Cardiac muscle cell (in vitro differentiated cells and primary cell): ENCODE data around the gene NEMP1. TPM values are rescaled to one million over a fixed set of nuclear protein-coding genes. Genes with fewer than 3 reads are reported as not detected.

Experiments
- DNase-seq, 2 donors: peaks; one replicate each; pipeline versions ENCODE4 v3.0.0 to v3.0.0-alpha.2; 2010 to 2017; ENCODE audit warnings: low read depth in 1 of 2, low spot score in 1 of 2
- H3K27ac ChIP-seq: fragments of 200-600 bp; sonication (generic); 2 replicates; pipeline ENCODE4 v1.5.1; 2016
- H3K27me3 ChIP-seq: fragments of 200-600 bp; sonication (generic); 2 replicates; pipeline ENCODE4 v1.6.0; 2016; ENCODE audit warnings: control low read depth
- H3K36me3 ChIP-seq: fragments of 200-600 bp; sonication (generic); 2 replicates; pipeline ENCODE4 v1.5.1; 2016; ENCODE audit warnings: control low read depth
- H3K4me1 ChIP-seq: fragments of 200-600 bp; sonication (generic); 2 replicates; pipeline ENCODE4 v1.8.1; 2017; ENCODE audit warnings: low read depth, mild to moderate bottlenecking, mixed run types
- H3K4me3 ChIP-seq: fragments of 200-600 bp; sonication (generic); 2 replicates; pipeline ENCODE4 v1.5.1; 2016; ENCODE audit warnings: mild to moderate bottlenecking
- H3K9me3 ChIP-seq: fragments of 200-600 bp; sonication (generic); 2 replicates; pipeline ENCODE4 v1.5.1; 2017; ENCODE audit warnings: low read depth, mild to moderate bottlenecking, control low read depth
- polyA plus RNA-seq: library from polyadenylated mRNA; unstranded; fragments of >200 nt; fragmentation: Nextera tagmentation; extraction: Ambion mirVana; gene quantifications from 2 replicates; pipeline ENCODE4 v1.2.1, GENCODE V29; 2016
- total RNA-seq: library from RNA; depleted of rRNA; stranded (reverse); fragments of >200 nt; gene quantifications from 2 replicates; pipeline ENCODE4 v1.2.3, GENCODE V29; 2016
- TF ChIP-seq, protein P1 (sequence below): IDR thresholded peaks from 2 replicates; pipeline ENCODE4 v1.5.1; 2012; ENCODE audit warnings: low read depth, mild to moderate bottlenecking, low read length

NEMP1 gene
- total and polyA plus RNA-seq, 2 experiments from 2014 or later = 5.8 to 8.8 TPM

DNA sequence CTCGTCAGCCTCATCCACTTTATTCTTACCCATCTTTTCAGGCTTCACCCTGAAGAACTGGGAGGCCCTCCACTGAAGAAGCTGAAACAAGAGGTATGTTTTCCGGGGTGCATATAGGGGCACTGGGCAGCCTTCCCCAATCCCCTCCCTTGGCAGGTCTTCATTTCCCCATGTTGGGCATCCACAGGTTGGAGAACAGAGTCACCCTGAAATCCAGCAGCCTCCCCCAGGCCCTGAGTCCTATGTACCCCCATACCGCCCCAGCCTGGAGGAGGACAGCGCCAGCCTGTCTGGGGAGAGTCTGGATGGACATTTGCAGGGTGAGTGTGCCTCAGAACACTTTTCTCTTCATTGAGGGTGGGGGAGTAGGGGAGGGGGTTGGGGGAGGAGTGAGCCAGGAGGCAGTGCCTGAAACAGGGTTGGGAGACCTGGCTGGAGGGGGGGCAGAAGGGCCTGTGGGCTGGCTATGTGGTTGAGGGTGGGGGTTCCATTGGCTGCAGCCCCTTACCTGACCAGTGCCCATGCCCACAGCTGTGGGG, 14.4 kb upstream of the NEMP1 start:
- Histone ChIP-seq H3K9me3 (no peaks in the 10 kb centered on the region), H3K4me3 (no peak overlapping the region), H3K27me3 (no peaks in the 10 kb centered on the region), H3K36me3 (peaks cover 15% of the 10 kb centered on the region), H3K4me1 (peaks cover 7% of the 10 kb centered on the region), H3K27ac (no peak overlapping the region)
- TF ChIP-seq, protein P1, sequence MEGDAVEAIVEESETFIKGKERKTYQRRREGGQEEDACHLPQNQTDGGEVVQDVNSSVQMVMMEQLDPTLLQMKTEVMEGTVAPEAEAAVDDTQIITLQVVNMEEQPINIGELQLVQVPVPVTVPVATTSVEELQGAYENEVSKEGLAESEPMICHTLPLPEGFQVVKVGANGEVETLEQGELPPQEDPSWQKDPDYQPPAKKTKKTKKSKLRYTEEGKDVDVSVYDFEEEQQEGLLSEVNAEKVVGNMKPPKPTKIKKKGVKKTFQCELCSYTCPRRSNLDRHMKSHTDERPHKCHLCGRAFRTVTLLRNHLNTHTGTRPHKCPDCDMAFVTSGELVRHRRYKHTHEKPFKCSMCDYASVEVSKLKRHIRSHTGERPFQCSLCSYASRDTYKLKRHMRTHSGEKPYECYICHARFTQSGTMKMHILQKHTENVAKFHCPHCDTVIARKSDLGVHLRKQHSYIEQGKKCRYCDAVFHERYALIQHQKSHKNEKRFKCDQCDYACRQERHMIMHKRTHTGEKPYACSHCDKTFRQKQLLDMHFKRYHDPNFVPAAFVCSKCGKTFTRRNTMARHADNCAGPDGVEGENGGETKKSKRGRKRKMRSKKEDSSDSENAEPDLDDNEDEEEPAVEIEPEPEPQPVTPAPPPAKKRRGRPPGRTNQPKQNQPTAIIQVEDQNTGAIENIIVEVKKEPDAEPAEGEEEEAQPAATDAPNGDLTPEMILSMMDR = no peak
- DNase-seq = no peak

DNA sequence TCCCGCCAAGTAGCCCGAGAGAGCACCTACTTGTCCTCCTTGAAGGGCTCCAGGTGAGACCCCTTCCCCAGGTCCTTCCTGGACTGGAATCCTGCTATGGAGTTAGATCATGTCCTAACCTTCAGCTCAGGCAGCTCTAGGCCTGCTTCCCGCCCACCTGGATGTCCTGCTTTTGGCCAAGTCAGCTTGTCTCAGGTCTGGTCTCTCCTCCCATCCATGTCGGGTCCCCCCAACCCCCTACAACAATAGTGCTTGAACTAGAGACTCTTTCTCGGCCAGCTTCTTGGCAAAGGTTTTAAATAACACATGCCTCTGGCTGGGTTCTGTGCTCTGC, 13.9 kb upstream of the NEMP1 start:
- TF ChIP-seq, protein P1 = no peak
- no peak overlapping the region for H3K27ac ChIP-seq
- DNase-seq = no peak
- H3K4me3 ChIP-seq = no peak overlapping the region
- peaks cover 7% of the 10 kb centered on the region for H3K4me1 ChIP-seq
- no peaks in the 10 kb centered on the region for H3K27me3 ChIP-seq
- no peaks in the 10 kb centered on the region for H3K9me3 ChIP-seq
- peaks cover 15% of the 10 kb centered on the region for H3K36me3 ChIP-seq

DNA sequence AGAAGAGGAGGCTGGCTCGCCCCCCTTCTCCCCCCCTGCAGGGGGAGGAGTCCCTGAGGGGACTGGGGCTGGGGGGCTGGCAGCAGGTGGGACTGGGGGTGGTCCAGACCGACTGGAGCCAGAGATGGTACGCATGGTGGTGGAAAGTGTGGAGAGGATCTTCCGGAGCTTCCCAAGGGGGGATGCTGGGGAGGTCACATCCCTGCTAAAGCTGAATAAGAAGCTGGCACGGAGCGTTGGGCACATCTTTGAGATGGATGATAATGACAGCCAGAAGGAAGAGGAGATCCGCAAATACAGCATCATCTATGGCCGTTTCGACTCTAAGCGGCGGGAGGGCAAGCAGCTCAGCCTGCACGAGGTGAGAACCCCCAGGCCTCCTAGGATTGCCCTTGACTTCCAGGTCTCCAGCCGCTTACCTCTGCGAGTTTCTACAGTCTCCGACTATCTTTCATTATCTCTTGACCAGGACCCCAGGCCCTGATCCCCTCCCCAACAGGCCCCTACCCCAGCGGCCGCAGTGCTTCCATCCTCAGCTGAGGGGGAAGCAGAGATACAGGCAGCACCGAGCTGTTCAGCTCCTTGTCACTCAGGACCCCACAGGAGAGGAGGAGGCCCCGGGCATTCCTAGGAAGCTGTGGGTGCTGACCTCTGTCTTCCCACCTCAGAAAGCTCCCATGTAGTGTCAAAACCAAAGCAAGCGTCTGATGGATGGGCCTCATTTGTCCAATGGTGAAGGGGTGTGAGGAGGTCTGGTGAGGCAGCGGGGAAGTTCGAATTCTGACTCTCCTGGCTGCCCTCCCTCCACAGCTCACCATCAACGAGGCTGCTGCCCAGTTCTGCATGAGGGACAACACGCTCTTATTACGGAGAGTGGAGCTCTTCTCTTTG, 13.3 kb upstream of the NEMP1 start:
- no peaks in the 10 kb centered on the region for H3K27me3 ChIP-seq
- TF ChIP-seq, protein P1 = no peak
- H3K9me3 ChIP-seq = no peaks in the 10 kb centered on the region
- no peak for DNase-seq
- H3K27ac ChIP-seq = no peak overlapping the region
- H3K4me1 ChIP-seq = peaks cover 7% of the 10 kb centered on the region
- no peak overlapping the region for H3K4me3 ChIP-seq
- H3K36me3 ChIP-seq = peaks cover 15% of the 10 kb centered on the region

DNA sequence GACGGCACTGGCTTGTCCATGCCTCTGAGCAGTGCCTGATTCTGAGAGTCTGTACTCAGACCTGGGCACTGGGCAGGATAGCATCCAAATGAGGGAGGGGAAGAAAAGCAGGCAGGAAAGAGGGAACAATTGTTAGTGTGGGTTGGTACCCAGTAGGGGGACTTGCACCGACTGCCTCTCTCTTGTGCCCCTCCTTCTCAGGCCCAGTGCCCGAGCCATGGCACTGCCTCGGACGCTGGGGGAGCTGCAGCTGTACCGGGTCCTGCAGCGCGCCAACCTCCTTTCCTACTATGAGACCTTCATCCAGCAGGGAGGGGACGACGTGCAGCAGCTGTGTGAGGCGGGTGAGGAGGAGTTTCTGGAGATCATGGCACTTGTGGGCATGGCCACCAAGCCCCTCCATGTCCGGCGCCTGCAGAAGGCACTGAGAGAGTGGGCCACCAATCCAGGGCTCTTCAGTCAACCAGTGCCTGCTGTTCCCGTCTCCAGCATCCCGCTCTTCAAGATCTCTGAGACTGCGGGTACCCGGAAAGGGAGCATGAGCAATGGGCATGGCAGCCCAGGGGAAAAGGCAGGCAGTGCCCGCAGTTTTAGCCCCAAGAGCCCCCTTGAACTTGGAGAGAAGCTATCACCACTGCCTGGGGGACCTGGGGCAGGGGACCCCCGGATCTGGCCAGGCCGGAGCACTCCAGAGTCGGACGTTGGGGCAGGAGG, 12.5 kb upstream of the NEMP1 start:
- Histone ChIP-seq H3K4me1 (peaks cover 9% of the 10 kb centered on the region), H3K4me3 (no peak overlapping the region), H3K27me3 (no peaks in the 10 kb centered on the region), H3K36me3 (peaks cover 15% of the 10 kb centered on the region), H3K27ac (no peak overlapping the region), H3K9me3 (no peaks in the 10 kb centered on the region)
- TF ChIP-seq, protein P1 = no peak
- no peak for DNase-seq

DNA sequence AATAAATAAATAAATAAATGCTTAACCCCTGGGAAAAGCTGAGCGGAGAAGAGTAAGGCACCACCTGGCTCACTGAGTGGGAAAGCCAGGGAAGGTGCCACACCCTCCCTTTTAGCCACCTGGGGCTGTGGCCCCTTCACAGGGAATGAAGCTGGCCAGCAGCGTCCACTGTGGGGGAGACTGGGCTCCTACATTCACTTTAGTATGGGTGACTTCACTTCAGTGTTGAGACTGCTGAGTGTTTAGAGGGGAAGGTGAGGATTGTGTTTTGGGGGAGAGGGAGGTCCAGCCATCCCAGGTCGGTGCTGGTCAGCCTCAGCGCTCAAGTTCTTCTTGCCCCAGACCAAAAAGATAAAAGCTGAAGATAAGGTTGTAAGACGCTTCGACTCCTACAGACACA, 11.9 kb upstream of the NEMP1 start:
- peaks cover 15% of the 10 kb centered on the region for H3K4me1 ChIP-seq
- no peak overlapping the region for H3K27ac ChIP-seq
- H3K27me3 ChIP-seq = no peaks in the 10 kb centered on the region
- TF ChIP-seq, protein P1 = no peak
- peaks cover 15% of the 10 kb centered on the region for H3K36me3 ChIP-seq
- no peaks in the 10 kb centered on the region for H3K9me3 ChIP-seq
- DNase-seq = no peak
- peak overlapping the region; percentile 52 for H3K4me3 ChIP-seq
